Stimulated activated CD8-positive, alpha-beta memory T cell treated with anti-CD3 and anti-CD28 coated beads, Interleukin-4, amount 100 ng/mL, for 1 hour (primary cell): ENCODE data around the gene GBA2.
A peak's percentile ranks its signal among the peaks of the same experiment; 100 is the strongest.

ENCODE experiments used
- DNase-seq, 2 donors: peaks; one replicate each; pipeline ENCODE4 v3.0.0-alpha.2; 2020; ENCODE audit warnings: low read depth in 2 of 2, low spot score in 1 of 2

The GBA2 gene

GRCh38 chr9:35748858-35749514 is at the start of gene GBA2, which contains the start of gene RGP1:
TSS of gene GBA2 (minus strand) at chr9:35749228. CDS start at chr9:35748704, 524 bp downstream.
TSS of gene RGP1 (plus strand) at chr9:35749287. CDS start at chr9:35749756, 469 bp downstream.
- no peak for DNase-seq

GRCh38 chr9:35797311-35798109 is 48.5 kb upstream of the GBA2 start:
- DNase-seq = no peak

DNA sequence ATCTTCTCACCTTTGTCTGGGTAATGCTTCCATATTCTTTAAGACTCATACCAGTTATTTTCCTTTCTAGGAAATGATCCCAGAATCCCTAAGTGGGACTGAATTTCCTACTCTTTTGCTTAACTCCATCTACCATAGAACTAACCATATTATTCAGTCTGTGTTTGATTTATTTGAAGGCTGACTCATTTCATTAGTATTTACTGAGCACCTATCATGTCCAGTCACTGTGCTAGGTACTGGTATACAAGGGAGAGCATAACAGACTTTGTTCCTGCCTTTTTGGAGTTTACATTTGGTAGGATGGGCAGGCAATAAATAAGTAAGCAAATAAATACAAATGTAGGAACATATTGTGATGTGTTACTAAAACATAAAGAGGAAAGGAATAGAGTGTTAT is 46.7 kb upstream of the GBA2 start:
- no peak for DNase-seq

DNA sequence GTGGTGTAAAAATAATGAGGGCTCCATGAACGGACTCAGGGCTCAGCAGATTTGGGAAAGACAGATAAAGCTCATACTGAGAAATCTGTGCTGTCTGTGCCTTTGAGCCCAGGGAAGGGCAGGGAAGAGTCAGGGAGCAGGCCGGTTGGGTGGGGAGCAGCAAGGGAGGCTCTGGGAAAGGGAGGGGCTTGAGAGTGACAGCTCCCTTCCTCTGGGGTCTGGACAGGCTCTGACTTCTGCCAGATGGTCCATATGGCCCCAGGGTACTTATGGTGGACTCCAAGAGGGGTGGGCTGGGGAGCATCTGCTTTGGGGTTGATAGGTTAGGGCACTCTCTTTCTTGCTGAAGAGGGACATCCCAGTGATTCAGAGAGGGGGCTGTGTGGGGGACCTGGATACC is 44.4 kb upstream of the GBA2 start:
- DNase-seq = no peak

DNA sequence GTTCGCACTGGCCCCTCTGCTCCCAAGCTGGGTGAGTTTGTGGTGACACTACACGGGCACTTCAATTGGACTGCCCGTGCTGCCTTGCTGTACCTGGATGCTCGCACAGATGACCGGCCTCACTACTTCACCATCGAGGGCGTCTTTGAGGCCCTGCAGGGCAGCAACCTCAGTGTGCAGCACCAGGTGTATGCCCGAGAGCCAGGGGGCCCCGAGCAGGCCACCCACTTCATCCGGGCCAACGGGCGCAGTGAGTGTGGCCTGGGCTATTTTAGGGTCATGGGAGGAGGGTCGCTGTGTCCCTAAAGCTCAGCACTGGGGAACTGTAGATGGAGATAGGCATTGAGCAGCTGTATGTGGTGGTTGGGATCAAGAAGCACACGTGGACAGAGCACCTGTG is 43.8 kb upstream of the GBA2 start:
- no peak for DNase-seq

DNA sequence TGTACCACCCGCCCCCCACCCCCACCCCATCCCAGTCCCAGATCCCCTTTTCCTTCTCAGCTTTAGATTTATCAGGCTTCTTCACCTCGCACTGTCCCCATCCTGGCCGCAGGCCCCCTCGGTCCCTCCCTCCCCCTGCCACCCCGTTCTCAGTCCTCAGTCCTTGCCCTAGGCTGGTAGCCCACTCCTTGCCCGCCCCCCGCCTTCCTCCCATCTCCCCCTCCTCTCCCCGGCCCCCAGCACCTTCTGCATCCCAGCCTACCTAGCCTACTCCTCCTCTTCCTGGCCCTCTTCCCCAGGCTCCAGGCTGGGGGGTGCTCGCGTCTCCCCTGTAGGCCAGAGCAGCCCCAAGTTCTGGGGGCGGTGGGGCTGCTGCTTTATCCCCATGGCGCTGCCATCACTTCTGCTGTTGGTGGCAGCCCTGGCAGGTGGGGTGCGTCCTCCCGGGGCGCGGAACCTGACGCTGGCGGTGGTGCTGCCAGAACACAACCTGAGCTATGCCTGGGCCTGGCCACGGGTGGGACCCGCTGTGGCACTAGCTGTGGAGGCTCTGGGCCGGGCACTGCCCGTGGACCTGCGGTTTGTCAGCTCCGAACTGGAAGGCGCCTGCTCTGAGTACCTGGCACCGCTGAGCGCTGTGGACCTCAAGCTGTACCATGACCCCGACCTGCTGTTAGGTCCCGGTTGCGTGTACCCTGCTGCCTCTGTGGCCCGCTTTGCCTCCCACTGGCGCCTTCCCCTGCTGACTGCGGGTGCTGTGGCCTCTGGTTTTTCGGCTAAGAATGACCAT is 43.2 kb upstream of the GBA2 start:
- no peak for DNase-seq

DNA sequence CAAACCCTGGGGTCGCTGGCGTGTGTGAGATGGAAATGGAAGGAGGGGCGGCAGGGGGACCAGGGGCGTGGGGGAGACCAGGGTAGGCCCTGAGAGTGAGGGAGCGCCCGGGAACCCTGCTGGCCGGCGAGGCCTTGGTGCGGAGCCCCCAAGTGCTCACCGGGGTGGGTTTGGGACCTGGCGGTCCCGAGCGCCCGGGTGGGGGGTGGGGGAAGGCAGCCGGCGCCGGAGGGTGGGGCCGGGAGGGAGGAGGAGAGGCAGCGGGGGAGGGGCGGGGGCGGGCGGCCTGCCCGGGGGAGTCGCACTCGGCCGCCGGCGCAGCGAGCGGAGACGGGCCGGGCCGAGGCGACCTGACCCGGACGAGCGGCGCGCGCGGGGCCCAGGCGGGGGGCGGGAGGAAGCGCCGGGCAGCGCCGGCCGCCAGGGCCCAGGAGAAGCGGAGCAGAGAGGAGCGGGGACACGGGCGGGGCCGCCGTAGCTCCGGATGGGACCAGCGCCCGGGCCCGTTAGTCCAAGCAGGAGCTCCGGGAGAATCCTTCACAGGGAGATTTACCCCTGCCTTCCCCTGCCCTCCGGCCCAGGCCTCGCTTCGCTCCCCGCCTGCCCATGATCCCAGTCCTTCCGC is 42.4 kb upstream of the GBA2 start, which contains the start of gene NPR2:
TSS of gene NPR2 (plus strand) at position 295 of the 625 bp plus-strand sequence. CDS start 818 bp downstream, outside the sequence.
- DNase-seq = no peak

DNA sequence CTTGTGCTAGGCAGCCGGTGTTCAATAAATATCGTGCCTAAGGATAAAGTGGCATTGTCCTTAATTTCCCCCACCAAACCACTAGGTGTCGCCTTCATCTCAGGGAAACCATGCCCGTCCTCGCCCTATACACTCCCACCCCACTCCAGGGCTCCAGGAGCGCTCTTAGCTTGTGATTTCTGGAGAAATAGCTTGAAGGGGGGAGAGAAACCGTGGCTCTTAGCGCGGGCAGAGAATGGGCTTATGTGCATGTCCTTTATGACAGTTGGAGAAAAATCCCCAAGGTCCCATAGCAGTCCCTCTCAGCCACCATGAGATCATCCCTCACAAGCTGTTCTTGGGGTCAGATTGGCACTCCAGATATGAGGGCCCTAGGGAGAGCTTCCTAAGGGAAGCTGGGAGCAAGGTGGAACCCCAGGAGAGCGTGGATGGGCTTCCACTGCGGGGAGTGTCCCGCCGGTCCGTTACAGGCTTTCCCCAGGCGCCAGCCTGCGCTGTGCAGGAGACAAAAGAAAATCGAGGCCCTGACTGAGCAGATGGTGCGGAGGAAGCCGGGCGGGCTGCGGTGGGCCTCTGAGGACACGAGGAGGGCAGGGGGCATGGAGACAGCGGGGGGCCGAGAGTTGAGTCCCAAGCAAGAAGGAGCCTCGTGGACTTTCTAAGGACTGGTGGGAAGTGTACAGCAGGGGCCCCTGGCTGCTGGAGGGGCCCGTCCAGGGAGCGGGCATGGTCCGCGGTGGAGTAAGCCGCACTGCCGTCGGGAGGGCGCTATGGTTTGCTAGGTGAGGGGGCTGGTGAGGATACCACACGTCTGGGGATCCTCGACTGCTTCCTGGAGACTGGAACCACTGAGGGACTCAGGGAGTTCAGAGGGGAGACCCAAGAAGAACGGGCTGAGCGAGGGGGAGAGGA is 41.6 kb upstream of the GBA2 start:
- DNase-seq = peak; percentile 18 to 27

GRCh38 chr9:35790025-35790384 is 41.0 kb upstream of the GBA2 start:
- no peak for DNase-seq

DNA sequence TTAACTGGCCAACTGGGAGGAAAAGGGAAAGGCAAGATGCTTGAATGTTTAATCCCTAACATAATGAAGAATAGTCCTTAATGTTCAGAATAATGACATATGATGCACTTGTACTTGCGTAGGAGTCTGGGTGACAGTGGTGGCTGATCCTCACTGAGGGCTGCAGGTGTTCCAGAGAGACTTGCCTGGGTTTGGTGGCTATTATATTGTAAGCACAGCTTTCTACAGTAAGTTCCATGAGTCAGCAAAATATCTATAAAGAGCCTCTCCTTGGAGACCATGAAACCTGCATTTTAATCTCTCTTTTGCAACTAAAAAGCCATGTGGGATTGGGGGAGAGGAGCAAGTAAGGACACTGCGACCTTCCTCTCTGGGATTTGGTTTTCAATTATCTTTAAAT is 40.5 kb upstream of the GBA2 start:
- no peak for DNase-seq

DNA sequence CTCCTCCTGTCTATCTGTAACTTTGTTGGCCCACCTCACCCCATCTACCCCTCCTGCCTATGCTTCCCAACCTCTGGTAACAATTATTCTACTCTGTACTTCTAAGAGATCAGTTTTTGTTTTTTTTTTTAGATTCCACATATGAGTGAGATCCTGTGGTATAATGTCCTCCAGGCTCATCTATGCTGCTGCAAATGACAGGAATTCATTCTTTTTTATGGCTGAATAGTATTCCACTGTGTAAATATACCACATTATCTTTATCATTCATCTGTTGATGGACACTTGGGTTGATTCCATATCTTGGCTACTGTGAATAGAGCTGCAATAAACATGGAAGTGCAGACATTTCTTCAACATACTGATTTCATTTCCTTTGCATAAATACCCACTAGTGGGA is 34.4 kb upstream of the GBA2 start:
- DNase-seq = no peak

DNA sequence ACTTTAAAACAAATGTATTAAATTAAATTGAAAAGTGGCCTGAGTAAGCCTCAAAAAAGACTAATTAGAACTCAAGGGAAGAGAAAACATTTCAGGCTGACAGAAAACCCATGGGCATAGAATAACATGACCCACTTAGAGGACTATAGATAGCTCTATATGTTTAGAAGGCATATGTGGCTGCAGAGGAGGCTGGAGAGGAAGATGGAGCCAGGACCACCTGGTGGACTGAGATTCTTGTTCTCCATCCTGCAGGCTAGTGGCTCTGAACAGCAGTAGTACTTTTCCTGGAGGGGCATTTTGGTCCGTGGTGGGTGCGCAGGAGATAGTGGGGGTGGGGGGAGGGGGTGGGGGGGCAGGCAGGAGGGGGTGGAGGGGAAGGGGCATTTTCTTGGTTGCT is 32.0 kb upstream of the GBA2 start:
- no peak for DNase-seq

GRCh38 chr9:35778496-35778895 is 29.5 kb upstream of the GBA2 start:
- DNase-seq = no peak

DNA sequence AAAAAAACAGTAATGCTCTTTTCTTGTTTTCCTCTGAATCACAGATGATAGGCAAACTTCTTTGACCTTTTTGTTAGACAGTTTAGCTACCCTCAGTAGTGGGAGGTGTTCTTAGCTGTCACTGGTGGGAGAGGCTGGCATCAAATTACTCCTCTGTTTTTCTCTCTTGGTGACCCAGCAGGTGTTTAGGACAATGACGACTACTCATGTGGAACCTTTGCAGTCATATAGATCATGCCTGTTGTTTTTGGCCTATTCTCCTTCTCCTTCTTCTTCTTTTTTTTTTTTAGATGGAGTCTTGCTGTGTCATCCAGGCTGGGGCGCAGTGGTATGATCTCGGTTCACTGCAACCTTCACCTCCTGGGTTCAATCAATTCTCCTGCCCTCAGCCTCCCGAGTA is 27.0 kb upstream of the GBA2 start:
- DNase-seq = no peak

GRCh38 chr9:35774907-35775635 is 26.0 kb upstream of the GBA2 start:
- DNase-seq = no peak

GRCh38 chr9:35771943-35772342 is 22.9 kb upstream of the GBA2 start:
- DNase-seq = no peak

- no peak for DNase-seq
Observed at GRCh38 chr9:35771534-35771933, 22.5 kb upstream of the GBA2 start.

GRCh38 chr9:35771075-35771433 is 22.0 kb upstream of the GBA2 start:
- DNase-seq = no peak

- no peak for DNase-seq
Observed at GRCh38 chr9:35769763-35770162, 20.7 kb upstream of the GBA2 start.

DNA sequence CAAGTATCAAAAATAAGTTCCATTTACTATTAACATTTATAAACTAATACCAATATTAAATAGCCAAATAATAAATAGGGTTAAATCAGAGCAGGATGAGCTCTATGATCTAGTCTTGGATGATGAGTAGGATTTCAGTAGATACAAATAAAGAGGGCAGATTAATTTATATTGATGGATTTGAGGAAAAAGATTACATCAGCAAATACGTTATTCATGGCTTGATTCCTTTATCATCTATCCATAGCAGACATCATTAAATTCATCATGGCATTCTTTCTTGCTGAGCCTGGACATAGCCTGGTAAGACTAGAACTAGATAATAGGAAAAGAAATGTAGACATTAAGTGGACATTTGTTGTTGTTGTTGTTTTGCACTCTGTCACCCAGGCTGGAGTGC is 18.4 kb upstream of the GBA2 start:
- no peak for DNase-seq
